Smooth muscle cell (in vitro differentiated cells): ENCODE measurements around the gene REXO5. TPM values are rescaled to one million over a fixed set of nuclear protein-coding genes. Genes with fewer than 3 reads are reported as not detected.

ENCODE experiments used
- DNase-seq: peaks from one replicate; lab custom pipeline; 2025; ENCODE audit not compliant: unreplicated experiment; lab: John Stamatoyannopoulos, UW
- H2AFZ ChIP-seq: fragments of 200-600 bp; sonication (generic); 2 replicates; pipeline ENCODE4 v1.6.0; 2016; ENCODE audit warnings: antibody characterized with exemption, low read depth, mild to moderate bottlenecking
- H3F3A ChIP-seq: fragments of 200-600 bp; sonication (generic); 2 replicates; pipeline ENCODE4 v1.6.0; 2017; ENCODE audit warnings: antibody characterized with exemption, low read depth
- H3K27ac ChIP-seq: fragments of 200-600 bp; sonication (generic); 2 replicates; pipeline ENCODE4 v1.5.1; 2016; ENCODE audit warnings: low read depth, mild to moderate bottlenecking
- H3K27me3 ChIP-seq: fragments of 200-600 bp; sonication (generic); 2 replicates; pipeline ENCODE4 v1.6.1; 2016; ENCODE audit warnings: low read depth, mild to moderate bottlenecking
- H3K36me3 ChIP-seq: fragments of 200-600 bp; sonication (generic); 2 replicates; pipeline ENCODE4 v1.5.1; 2016; ENCODE audit warnings: low read depth
- H3K4me1 ChIP-seq: fragments of 200-600 bp; sonication (generic); 2 replicates; pipeline ENCODE4 v1.5.1; 2016; ENCODE audit warnings: low read depth
- H3K4me2 ChIP-seq: fragments of 200-600 bp; sonication (generic); 2 replicates; pipeline ENCODE4 v1.6.0; 2016; ENCODE audit warnings: mild to moderate bottlenecking
- H3K4me3 ChIP-seq: fragments of 200-600 bp; sonication (generic); 2 replicates; pipeline ENCODE4 v1.5.1; 2016; ENCODE audit warnings: mild to moderate bottlenecking
- H3K79me2 ChIP-seq: fragments of 200-600 bp; sonication (generic); 2 replicates; pipeline ENCODE4 v1.6.0; 2016; ENCODE audit warnings: low read depth, mild to moderate bottlenecking
- H3K9ac ChIP-seq: fragments of 200-600 bp; sonication (generic); 2 replicates; pipeline ENCODE4 v1.6.0; 2016; ENCODE audit warnings: low read depth
- H3K9me3 ChIP-seq: fragments of 200-600 bp; sonication (generic); replicated peaks from 2 replicates; pipeline ENCODE4 v1.5.1; 2016; ENCODE audit warnings: low read depth
- H4K20me1 ChIP-seq: fragments of 200-600 bp; sonication (generic); 2 replicates; pipeline ENCODE4 v1.6.0; 2016; ENCODE audit warnings: low read depth
- WGBS: methylation state at CpG from one replicate; pipeline ENCODE4 v1.1.7; 2016; ENCODE audit warnings: low lambda C conversion rate; 5-methylcytosine and 5-hydroxymethylcytosine counted together
- polyA plus RNA-seq: library from polyadenylated mRNA; unstranded; fragments of >200 nt; fragmentation: Nextera tagmentation; extraction: Ambion mirVana; gene quantifications from 2 replicates; pipeline ENCODE4 v1.2.1, GENCODE V29; 2016
- total RNA-seq: library from RNA; depleted of rRNA; stranded (reverse); fragments of >200 nt; gene quantifications from 2 replicates; pipeline ENCODE4 v1.2.3, GENCODE V29; 2014
- TF ChIP-seq, protein P1 (sequence below): fragments of 200-600 bp; sonication (generic); IDR thresholded peaks from 2 replicates; pipeline ENCODE4 v1.5.1; 2017; ENCODE audit warnings: borderline replicate concordance, mild to moderate bottlenecking, antibody characterized with exemption; ENCODE audit not compliant: insufficient read depth, poor library complexity, severe bottlenecking

REXO5 gene
- total and polyA plus RNA-seq, 2 experiments from 2014 or later = 1.9 to 3.2 TPM

DNA sequence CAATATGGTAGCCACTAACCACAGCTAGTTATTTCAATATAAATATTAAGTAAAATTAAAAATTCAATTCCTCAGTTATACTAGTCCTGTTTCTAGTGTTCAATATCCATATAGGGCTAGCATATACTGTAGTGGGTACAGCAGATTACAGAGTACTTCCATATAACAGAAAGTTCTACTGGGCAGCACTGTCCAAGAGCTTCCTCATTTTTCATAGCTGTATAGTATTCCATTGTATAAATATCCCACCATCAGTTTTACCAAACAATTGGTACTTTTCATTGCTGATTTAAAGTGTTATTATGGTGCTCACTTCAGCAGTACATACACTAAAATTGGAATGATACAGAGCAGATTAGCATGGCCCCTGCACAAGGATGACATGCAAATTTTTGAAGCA, 22.1 kb upstream of the REXO5 start:
- H3K27ac ChIP-seq = no peak overlapping the region
- no peaks in the 10 kb centered on the region for H3K79me2 ChIP-seq
- no peak overlapping the region for H3K9ac ChIP-seq
- no peaks in the 10 kb centered on the region for H4K20me1 ChIP-seq
- H3K27me3 ChIP-seq = no peaks in the 10 kb centered on the region
- H3F3A ChIP-seq = no peaks in the 10 kb centered on the region
- H3K4me3 ChIP-seq = no peak overlapping the region
- no peaks in the 10 kb centered on the region for H3K9me3 ChIP-seq
- no peak for DNase-seq
- H3K4me2 ChIP-seq = no peak overlapping the region
- no peaks in the 10 kb centered on the region for H3K36me3 ChIP-seq
- H2AFZ ChIP-seq = no peak overlapping the region
- TF ChIP-seq, protein P1, sequence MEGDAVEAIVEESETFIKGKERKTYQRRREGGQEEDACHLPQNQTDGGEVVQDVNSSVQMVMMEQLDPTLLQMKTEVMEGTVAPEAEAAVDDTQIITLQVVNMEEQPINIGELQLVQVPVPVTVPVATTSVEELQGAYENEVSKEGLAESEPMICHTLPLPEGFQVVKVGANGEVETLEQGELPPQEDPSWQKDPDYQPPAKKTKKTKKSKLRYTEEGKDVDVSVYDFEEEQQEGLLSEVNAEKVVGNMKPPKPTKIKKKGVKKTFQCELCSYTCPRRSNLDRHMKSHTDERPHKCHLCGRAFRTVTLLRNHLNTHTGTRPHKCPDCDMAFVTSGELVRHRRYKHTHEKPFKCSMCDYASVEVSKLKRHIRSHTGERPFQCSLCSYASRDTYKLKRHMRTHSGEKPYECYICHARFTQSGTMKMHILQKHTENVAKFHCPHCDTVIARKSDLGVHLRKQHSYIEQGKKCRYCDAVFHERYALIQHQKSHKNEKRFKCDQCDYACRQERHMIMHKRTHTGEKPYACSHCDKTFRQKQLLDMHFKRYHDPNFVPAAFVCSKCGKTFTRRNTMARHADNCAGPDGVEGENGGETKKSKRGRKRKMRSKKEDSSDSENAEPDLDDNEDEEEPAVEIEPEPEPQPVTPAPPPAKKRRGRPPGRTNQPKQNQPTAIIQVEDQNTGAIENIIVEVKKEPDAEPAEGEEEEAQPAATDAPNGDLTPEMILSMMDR = no peak
- H3K4me1 ChIP-seq = no peaks in the 10 kb centered on the region

DNA sequence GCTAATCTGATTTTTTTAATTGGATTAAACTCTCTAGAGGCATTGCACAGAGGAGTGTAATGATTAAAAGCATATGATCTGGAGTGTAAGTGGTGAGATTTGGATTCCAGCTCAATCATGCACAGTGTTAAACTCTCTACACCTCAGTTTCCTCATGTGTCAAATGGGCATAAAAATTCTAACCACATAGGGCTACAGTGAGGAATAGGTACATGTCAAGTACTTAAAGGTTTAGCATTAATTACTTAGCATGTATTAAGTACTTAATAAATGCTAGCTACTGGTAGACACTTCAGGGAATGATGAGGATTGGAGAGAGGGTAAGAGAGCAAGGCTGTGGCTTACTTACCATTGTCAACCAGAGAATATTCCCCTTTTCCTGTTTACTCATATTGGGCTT, 17.2 kb upstream of the REXO5 start:
- TF ChIP-seq, protein P1 = no peak
- Histone ChIP-seq H3K4me2 (no peak overlapping the region), H3K4me3 (no peak overlapping the region), H3K27ac (no peak overlapping the region), H3K79me2 (no peaks in the 10 kb centered on the region), H3K9ac (no peak overlapping the region), H3K4me1 (peaks cover 8% of the 10 kb centered on the region), H3F3A (no peaks in the 10 kb centered on the region), H3K36me3 (no peaks in the 10 kb centered on the region), H4K20me1 (no peaks in the 10 kb centered on the region), H2AFZ (no peak overlapping the region), H3K27me3 (no peaks in the 10 kb centered on the region), H3K9me3 (no peaks in the 10 kb centered on the region)
- no peak for DNase-seq

DNA sequence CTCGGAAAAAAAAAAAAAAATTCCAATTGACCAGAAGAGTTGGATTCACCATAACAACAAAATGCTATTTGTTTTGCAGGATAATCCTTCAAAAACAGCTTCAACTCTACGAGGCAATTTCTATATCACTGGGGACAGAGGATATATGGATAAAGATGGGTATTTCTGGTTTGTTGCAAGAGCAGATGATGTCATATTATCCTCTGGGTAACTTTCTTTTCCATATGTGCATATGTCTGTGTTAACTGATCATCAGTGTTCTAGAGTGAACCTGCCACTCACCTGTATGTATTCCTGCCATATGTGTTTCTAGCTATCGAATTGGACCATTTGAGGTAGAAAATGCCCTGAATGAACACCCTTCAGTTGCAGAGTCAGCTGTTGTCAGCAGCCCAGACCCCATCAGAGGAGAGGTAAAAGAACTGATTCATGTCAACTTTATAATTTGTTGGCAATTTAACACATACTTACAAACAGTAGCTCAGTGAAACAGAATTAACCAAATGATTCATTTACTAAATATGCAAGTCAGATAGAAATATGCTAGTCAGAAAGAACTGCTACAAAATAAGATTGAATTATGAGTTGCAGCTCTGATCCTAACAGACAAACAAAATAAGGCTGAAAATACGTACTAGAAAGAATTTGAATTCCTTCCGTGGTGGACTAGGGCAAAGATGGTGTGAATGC, 14.3 kb upstream of the REXO5 start:
- Histone ChIP-seq H2AFZ (no peak overlapping the region), H3K79me2 (no peaks in the 10 kb centered on the region), H3K9me3 (no peaks in the 10 kb centered on the region), H4K20me1 (no peaks in the 10 kb centered on the region), H3K4me2 (no peak overlapping the region), H3K4me1 (peaks cover 8% of the 10 kb centered on the region), H3K27me3 (no peaks in the 10 kb centered on the region), H3K27ac (no peak overlapping the region), H3K4me3 (no peak overlapping the region), H3F3A (no peaks in the 10 kb centered on the region), H3K36me3 (no peaks in the 10 kb centered on the region), H3K9ac (no peak overlapping the region)
- 84% methylated on average over 5 of the region's 5 CpGs for WGBS
- no peak for DNase-seq
- TF ChIP-seq, protein P1 = no peak

DNA sequence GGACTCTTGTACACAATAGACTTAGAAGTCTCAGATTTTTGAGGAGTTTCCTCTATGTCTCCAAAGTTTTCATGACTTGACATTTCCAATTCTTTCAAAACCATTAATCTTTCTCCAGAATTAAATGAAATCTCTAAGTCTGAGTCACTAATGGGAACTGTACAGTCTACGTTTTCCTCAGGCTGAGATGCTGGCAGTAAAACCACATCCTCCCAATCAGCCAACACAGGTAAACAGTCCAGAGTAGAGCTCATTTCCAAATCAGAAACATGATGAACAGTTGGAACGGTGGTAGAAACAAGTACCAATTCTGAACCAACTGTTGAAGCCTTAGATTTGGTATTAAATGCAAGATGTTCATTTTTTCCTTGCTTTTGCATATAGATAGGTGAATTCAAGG, 8.0 kb upstream of the REXO5 start:
- TF ChIP-seq, protein P1 = no peak
- Histone ChIP-seq H3F3A (no peaks in the 10 kb centered on the region), H3K36me3 (no peaks in the 10 kb centered on the region), H3K4me2 (no peak overlapping the region), H3K27ac (no peak overlapping the region), H3K4me3 (no peak overlapping the region), H4K20me1 (no peaks in the 10 kb centered on the region), H3K9me3 (no peaks in the 10 kb centered on the region), H3K4me1 (no peaks in the 10 kb centered on the region), H3K9ac (no peak overlapping the region), H3K27me3 (no peaks in the 10 kb centered on the region), H2AFZ (no peak overlapping the region), H3K79me2 (no peaks in the 10 kb centered on the region)
- no peak for DNase-seq
- 84% methylated on average over 2 of the region's 2 CpGs for WGBS
